Prostate gland (tissue), 2 donors: Measurements from ENCODE around the gene SCD.

Experiments
- POLR2A ChIP-seq: fragments of 450-650 bp; IDR thresholded peaks from one replicate; pipeline ENCODE4 v1.6.1; 2016; ENCODE audit warnings: antibody characterized with exemption, mild to moderate bottlenecking
- POLR2AphosphoS5 ChIP-seq: sonication (generic); formaldehyde crosslinking; IDR thresholded peaks from one replicate; pipeline ENCODE4 v1.6.1; 2017; ENCODE audit warnings: antibody characterized with exemption
- TF ChIP-seq, protein P1 (sequence below), 4 experiments: fragments of 200-600 bp in 2 of 4; fragments of 450-650 bp in 2 of 4; sonication (generic) in 2 of 4; IDR thresholded peaks; 1 replicate in 3 of 4; 2 replicates in 1 of 4; pipeline ENCODE4 v1.5.1; 2016 to 2019; ENCODE audit warnings: antibody characterized with exemption in 4 of 4, mild to moderate bottlenecking in 2 of 4, moderate library complexity in 2 of 4

- TF ChIP-seq, protein P1, sequence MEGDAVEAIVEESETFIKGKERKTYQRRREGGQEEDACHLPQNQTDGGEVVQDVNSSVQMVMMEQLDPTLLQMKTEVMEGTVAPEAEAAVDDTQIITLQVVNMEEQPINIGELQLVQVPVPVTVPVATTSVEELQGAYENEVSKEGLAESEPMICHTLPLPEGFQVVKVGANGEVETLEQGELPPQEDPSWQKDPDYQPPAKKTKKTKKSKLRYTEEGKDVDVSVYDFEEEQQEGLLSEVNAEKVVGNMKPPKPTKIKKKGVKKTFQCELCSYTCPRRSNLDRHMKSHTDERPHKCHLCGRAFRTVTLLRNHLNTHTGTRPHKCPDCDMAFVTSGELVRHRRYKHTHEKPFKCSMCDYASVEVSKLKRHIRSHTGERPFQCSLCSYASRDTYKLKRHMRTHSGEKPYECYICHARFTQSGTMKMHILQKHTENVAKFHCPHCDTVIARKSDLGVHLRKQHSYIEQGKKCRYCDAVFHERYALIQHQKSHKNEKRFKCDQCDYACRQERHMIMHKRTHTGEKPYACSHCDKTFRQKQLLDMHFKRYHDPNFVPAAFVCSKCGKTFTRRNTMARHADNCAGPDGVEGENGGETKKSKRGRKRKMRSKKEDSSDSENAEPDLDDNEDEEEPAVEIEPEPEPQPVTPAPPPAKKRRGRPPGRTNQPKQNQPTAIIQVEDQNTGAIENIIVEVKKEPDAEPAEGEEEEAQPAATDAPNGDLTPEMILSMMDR (IDR thresholded peaks at IDR 0.05) = no peak
- TF ChIP-seq POLR2A (no peak), POLR2AphosphoS5 (no peak)
Observed at GRCh38 chr10:100304414-100304813, 42.6 kb upstream of the SCD start.
